ENCODE data around the gene C14orf119. TPM values are rescaled to one million over a fixed set of nuclear protein-coding genes. Genes with fewer than 3 reads are reported as not detected.

The C14orf119 gene
- total RNA-seq, 1 donor from 2014 or later = 25.5 TPM

DNA sequence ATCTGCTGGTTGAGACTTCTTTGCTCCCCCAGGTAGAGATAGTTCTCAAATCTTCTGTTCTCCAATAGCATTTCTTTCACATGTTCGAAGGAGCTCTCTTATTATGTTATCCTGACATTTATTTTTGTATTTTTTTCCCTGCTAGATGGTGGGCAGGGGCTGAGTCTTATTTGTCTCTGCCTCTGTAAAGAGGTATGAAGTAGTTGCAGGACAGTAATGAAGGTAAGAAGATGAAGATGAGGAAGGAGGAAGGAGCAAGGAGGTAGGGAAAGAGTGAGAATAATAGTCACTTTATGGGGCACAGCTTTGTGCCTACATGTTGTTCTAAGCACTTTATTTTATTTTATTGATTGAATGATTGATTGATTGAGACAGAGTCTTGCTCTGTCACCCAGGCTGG lies 14.5 kb downstream of the C14orf119 start:
- no peak for DNase-seq

DNA sequence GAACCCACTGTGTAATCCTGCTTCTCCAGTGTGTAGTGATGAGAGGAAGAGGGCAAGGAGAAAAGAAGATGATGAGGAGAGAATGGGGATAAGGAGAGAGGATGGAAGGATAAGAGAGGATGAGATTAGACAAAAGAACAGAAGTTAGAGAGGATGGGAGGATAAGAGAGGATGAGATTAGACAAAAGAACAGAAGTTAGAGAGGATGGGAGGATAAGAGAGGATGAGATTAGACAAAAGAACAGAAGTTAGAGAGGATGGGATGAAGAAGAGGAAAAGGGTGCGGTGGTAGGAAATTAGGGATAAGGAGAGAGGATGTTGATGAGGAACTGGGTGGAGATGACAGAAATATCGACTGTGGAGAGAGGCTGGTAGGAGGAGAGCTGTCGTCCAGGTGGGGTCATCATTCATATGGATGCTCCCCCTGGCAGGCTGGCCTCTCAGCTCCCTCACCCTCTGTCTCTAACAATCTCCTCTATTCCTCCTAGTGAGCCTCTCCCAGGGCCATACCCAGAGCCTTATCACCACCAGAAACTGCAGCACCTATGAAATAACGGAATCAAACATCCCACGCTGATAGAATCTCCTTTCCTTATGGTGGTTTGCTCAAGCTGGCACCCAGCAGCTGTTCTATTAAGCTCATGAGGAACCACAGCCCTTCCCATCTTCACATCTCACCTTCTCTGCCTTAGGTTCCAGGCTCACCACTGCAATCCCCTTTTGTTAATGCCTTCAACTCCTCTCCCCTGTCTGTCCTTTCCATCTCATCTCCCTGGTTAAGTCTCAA lies 15.5 kb downstream of the C14orf119 start:
- DNase-seq = no peak

DNA sequence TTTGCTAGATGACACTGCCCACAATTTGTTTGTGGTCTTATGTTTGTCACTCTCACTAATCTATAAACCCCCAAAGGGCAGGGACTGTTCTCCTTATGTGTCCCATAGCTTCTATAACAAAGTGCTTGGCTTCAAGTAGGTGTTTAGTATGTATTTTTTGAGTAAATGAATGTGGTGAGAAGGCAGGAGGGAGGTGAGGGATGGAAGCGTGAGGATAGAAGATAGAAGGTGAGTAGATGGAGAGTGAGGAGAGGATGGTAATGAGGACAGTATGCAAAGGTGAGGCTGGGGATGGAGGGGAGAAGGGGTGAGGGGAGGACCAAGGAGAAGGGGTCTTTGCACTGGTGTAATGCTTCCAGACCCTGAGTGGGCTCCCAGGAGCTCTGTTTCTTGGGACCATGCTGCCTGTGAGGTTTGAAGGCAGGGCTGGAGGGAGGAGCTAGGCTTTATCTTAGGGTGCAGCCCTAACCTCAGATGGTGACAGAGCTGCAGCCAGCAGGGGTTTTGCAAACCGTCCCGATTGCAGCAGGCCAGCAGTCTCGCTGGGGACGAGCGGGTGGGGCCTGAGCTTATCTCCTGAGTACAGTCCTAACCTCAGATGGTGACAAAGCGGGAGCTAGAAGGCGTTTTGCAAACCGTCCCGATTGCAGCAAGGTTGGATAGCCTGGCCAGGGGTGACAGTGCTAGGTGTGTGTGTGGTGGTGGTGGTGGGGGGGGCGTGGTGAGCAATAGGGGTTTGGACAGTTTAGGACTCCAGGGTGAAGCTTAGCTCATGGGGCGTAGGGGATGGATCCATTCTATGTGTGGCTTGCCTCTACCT lies 17.3 kb downstream of the C14orf119 start:
- no peak for DNase-seq

DNA sequence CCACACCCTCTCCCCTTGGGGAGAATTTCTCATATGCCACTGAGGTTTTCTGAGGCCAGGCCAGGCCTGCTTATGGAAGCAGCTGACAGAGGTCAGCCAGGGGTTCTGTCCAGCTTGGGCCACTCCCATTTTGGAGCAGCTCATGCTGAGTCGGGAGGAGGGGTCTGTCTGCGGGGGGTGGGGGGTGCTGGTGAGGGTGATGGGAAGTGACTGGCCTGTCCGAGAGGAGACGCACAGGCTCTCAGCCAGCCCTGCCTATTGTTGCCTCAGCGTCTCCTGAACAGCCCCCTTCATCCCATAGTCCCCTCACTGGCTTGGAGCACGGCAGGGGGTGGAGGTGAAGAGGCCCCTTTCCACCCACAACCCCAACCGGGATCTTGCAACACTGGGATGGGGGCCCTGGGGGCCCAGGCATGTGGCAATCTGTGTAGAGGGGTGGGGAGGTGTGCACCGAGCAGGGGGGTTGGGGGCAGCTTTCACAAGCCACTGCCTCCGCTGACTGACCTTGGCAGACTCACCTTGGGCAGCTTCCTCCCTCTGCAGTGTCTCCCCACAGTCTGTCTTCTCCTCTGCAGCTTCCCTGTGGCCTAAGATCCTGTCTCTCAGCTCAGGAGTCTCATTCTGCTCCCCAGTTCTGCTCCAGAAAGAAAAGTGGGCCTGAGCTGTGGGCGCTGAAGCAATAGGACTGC lies 18.3 kb downstream of the C14orf119 start:
- no peak for DNase-seq

DNA sequence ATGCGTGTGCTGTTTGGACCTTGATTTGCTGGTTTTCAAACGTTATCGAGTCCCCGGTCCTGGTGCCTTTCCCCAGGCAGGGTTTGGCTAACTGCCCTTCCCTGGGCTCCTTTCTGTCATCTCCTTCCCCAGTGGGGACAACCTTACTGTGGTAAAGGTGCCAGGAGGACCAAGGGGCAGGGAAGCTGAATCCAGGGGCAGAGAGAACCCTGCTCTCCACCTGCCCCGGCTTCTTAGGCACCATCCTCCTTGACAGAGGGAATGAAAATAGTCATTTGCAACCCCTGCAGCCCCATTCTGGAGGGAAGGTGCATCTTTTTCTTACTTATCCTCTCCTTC lies 18.8 kb downstream of the C14orf119 start:
- DNase-seq = no peak

DNA sequence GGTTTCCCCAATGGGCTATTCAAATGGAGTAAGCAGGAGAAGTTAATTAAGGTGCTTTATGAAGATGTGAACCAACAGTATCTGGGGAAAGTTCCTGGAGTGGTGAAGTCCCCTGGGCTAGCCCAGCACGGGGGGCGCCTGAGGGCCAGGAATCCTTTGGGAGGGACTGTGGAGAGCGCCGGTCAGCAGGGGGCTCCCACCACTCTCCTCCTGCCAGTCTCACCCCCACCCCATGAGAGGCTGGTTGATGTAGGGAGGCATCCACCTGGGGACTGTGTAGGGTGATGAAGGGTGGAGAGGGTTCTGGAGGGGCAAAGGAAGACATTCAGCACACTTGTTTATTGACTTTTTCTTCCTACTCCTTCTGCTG lies 19.3 kb downstream of the C14orf119 start:
- DNase-seq = no peak

DNA sequence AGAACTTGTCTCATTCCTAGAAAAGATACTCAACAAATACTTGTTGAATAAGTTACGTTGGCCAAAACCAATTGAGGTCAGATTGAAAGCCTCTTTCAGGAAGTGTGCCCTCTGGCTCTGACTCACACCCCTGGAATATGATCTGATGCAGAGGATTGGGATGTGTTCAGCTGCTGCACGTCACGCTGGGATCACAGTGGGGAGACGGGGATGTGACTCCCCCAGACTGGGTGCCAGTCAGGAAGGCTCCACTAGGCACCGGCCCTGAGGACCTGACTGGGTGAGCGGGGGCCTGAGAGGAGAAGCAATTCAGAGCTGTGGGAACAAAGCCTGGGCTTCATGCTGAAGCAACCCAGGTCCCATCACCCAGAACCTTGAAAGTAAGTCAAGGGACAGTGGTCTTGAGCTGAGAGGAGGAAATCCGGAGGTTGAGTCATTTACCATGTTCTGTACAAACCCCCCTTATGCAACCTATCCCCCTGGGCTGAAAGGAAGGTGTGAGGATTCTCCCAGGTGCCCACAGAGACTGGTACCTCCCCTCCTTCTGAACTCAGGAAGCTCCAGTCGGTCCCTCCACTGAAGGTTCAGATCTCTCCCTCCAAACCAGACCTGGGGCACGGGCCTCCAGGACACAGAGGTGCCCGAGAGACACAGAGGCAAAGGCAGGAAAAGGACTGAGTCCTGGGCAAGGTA lies 19.9 kb downstream of the C14orf119 start:
- no peak for DNase-seq

DNA sequence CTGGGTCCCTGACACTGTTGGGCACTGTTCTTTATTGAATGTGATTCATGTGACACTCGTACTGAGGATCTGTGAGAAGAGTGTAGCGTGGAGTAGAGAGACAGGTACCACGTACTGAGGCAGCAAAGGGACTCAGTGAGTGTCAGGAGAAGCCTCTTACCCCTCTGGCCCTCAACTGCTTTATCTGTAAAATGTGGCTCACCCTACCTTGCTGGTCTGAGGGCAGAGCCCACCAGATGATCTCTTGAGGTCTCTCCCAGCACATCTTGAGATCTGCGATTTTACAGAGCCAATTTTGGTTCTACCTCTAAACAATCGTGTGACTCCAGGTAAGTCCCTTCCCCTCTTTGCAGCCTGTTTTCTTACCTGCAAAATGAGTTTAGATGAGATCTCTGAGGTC lies 20.6 kb downstream of the C14orf119 start:
- no peak for DNase-seq

DNA sequence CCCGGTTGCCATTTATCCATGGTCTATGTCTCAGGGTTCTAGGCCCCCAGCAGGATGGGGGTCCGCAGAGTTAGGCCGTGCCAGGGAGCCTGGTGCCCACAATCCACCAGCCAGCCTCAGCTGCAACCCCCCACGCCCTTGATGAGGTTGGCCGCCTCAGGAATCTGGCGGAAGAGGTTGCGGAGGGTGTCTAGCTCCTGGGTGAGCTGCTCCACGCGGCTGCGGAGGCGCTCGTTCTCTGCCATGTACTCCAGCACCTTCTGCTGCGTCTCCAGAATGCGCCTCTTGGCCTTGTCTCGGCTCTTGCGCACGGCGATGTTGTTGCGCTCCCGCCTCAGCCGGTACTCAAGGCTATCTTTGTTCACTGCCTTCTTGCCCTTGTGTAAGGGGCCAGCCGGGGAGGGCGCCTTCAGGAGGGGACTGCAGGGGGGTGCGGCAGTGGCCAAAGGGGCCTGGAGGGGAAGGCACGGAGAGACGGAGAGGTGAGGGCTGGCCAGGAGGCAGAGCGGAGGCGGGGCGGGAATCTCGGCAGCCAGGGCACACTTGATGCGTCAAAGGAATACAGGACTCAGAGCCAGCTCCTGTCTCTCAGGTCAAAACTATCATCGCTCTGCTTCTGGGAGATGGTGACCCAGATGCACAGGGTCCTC lies 22.2 kb downstream of the C14orf119 start:
- no peak for DNase-seq

DNA sequence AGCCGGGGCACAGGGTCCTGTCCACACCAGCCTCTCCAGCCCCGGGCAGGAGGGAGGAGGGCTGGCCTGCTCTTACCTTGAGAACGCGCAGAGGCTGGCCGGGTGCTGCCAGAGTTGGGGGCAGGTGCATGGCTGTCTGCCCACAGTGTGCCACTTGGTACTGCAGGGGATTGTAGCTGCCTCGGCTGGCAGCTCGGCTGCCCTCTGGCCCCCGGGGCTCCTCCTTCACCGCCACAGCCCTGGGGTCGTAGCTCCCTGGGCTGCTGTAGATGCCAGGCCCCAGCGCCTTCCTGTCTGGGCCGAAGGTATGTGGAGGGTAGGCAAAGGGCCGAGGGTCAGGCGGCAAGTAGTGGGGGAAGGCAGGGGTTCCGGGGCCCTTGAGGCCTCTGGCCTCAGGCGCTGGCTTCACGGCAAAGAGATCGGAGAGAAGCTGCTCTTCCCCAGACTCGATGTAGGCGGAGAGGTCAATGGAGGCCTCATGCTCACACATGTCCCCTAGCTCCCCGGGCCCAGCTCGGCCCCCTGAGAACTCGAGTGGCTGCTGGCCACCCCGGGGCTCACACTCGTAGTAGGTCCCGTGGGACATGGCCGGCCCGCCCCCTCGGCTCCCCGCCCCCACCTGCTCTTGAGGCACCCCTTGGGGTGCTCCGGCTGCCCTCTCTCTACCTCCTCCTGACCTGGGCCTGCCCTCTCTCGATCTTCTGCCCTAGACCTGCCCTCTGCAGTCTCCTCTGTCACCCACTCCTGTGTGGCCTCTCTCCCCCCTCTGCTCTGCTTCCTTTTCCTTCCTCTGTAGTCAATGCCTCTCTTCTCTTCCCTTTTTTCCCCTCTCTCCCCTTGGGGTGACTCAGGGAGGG lies 23.4 kb downstream of the C14orf119 start, which contains the start of gene CEBPE:
Gene CEBPE, minus strand, starts transcription at position 750 of the 857 bp plus-strand sequence. Its CDS starts 164 bp downstream, at position 586.
- no peak for DNase-seq

DNA sequence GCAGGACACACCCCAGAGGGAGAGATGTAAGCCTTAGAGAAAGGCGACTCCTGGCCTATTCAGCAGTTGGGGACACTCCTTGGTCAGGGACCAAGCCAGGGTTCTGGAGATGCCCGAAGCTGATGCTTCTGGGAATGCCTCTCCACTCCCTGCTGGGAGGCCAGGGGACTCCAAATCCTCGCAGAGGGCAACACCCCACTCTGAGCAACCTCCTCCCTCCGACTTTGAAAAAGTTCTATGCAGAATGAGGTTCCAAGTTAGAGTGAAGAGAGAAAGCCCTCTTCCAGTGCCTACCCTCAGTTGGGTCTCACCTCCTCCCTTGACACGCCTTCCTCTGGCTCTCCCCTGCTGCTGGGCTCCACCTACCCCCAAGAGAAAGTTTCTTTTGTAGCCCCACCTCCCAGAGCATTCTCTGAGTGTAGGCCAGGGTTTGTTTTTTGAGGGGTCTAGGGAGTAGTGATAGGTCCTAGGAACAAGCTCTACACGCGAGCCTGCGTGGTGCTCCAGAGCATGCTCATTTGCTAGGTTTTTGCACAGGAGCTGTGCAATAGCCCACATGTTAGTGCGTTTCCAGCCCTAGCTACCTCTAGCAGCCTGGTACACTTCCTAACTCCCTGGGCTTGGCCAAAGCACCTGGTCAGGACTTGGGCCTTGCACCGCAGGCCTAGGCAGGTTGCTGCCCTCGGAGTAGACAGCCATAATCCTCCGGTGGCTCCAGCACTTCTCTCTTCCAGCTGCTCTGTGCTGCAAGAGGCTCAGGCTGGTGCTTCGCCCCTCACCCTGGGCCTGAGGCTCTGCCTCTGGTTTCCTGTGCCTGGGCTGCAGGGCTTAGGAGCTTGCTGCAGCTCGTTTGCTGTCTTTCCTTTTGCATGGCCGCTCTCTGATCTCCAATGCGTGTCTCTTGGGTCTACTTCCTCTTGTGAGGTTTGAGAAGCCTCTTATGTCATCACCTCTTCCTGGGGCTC lies 24.3 kb downstream of the C14orf119 start:
- no peak for DNase-seq

DNA sequence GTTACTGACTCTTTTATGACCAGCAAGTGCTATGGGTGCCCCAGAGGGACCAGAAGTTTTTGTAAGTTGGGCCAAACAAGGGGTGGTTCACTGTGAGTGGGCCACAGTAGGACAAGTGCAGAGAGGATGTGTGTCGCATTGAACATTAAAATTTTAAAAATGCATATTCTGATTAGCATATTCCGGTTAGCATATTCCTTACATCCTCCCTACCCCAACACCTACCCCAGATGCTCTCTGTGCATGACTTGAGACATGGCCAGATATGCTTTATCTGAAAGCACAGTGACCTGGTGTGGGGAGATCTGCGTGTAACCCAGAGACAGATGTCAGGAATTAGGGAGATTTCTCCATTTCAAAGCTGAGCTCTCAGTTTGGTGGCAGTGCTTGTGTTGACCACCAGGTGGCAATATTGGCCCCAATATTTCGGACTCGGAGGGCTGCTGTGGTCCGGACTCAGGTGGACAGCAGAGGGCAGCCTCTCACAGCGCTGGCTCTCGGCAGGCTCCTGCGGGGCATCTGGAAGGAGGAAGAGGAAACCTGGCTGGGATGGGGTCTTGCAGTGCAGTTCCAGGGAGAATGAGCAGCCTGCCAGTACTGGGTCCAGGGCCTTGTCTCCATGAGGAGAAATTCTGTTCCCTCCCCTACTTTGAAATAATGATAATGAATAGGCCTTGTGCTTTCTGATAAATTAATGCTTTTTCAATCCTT lies 25.4 kb downstream of the C14orf119 start:
- DNase-seq = peak; percentile 95

DNA sequence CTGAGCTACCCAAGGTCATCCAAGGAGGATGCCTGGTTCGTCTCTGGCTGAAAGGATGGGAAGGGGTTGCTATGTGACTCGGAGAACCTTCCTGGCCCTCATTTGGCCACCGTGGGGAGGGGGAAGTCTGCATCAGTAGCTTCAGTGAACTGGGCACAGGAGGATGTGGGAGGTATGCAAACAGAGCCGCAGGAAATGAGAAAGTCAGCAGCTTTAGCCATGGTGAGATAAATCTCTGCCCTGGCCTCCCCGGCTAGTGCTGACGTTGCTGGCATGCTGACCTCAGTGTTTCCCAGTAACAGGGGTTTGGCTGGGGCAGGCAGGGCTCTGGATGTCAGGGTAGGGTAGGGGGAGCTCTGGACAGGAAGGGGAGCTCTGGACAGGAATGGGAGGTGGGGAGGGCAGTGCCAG lies 26.1 kb downstream of the C14orf119 start:
- no peak for DNase-seq

DNA sequence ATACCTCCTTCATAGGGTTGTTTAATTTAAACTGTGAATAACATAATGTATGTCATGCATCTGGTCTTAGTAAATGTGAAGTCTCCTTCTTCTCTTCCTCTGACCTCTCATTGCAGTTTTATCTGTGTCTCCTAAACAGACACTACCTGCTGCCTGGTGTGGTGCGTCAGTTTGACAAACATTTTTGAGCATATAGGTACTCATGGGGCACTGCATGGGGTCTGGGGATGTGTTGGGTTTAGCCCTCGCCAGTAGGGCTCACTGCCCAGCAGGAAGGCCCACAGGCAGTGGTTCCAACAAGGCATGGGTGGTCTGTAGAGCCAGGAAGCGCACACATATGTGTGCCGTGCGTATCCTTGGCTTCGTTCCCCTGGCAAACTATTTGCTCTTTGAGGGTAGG lies 26.8 kb downstream of the C14orf119 start:
- no peak for DNase-seq

DNA sequence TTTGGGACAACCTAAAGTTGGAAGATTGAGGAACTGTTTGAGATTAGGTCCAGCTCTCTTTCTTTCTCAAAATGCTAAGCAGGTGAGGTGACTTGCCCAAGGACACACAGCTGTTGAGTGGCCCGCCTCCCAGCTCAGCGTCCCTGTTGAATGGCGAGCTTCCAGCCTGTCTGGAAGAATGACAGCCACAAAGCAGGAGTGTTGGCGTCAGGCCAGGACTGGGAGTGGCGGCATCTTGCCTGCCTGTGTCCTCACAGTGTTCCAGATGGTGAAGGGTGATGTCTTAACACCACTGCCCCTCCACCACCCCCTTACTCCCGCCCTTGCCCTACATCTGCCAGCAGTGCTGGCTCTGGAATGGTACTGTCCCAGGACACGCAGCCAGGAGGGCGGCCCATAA lies 28.1 kb downstream of the C14orf119 start:
- DNase-seq = peak; percentile 73

DNA sequence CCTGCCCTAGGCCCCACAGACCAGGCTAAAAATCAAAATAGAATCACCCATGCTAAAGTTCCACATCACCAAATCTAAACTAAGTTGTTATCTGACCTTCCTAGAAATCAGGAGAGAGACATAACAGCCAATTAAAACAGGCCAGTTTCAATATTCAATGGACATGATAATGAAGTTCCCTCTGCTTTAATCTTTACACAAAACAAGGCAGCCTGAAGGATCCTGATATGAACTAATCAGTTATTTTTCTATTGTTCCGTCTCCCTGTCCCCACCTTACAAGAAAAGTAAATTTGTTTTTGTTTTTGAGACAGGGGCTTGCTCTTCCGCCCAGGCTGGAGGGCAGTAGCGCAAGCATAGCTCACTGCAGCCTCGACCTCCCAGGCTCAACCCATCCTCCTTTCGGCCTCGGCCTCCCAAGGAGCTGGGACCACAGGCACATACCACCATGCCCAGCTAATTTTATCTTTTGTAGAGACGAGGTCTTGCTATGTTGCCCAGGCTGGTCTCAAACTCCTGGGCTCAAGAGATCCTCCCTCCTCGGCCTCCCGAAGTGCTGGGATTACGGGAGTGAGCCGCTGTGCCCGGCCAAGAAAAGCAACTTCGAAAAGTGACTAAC lies 29.1 kb downstream of the C14orf119 start:
- DNase-seq = no peak

DNA sequence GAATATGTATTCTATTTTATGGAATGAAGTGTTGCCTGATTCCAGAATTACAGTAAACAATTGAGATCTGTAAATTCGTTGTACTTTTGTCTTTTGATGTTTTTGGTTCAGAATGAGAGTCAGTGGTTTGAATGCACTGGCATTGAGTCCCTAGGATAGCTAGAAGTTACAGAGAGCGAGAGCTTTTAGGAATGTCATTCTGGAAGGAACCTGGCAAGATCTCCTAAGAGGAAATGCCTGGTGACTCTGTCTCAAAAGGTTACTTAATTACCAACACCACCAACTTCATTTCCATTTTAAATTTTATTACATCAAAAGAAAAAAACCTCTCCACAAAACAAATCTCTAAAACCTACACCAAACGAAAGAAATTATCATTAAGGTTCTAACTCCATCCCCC lies 29.7 kb downstream of the C14orf119 start:
- DNase-seq = no peak

DNA sequence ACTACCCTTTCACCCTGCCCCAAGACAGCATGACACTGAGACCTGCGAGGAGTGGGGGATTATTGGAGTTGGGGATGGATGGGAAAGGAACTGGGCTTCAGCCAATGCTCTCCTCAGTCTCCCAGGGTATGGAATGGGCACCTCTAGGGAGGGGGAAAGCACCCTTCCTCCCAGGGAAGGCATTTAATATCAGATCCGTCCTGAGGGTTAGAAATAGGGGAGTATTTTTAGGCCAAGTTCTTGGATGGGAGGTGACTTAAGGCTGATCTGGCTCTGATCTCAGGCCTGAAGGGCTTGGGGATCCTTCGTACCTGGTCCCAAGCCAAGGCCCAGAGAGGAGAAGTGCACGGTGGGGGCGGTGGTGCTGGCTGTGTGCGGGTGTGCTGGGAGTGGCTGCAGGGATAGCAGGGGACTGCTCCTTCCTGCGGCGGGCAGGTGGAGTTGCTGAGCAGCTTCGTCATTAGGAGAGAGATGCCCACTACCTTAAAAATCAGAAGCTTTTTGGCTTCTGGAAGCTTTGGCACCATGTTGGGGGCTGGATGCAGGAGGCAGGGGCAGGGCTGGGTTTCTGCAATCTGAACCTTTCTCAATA lies 30.7 kb downstream of the C14orf119 start:
- DNase-seq = no peak
